Fibroblast of lung (primary cell): Measurements from ENCODE around the gene FBRSL1. TPM values are rescaled to one million over a fixed set of nuclear protein-coding genes. Genes with fewer than 3 reads are reported as not detected.

Experiments used
- DNase-seq, 2 donors: peaks; one replicate each; pipeline versions ENCODE4 v3.0.0 to v3.0.0-alpha.2; 2010; ENCODE audit warnings: low read depth in 2 of 2
- H2AFZ ChIP-seq: 2 replicates; pipeline ENCODE4 v1.5.1; 2012; ENCODE audit warnings: low read length, control low read depth, inconsistent platforms
- H3K27ac ChIP-seq: 2 replicates; pipeline ENCODE4 v1.5.1; 2011; ENCODE audit warnings: low read length, control low read depth; ENCODE audit not compliant: insufficient read depth
- H3K27me3 ChIP-seq: 2 replicates; pipeline ENCODE4 v1.5.1; 2011; ENCODE audit warnings: mild to moderate bottlenecking, low read length; ENCODE audit not compliant: control insufficient read depth, insufficient read depth
- H3K36me3 ChIP-seq: 2 replicates; pipeline ENCODE4 v1.5.1; 2011; ENCODE audit warnings: low read length; ENCODE audit not compliant: control insufficient read depth, insufficient read depth
- H3K4me1 ChIP-seq: 2 replicates; pipeline ENCODE4 v1.5.1; 2011; ENCODE audit warnings: low read length; ENCODE audit not compliant: control insufficient read depth, insufficient read depth; ENCODE audit errors: extremely low read depth
- H3K4me2 ChIP-seq: 2 replicates; pipeline ENCODE4 v1.5.1; 2011; ENCODE audit warnings: low read length, control low read depth; ENCODE audit not compliant: insufficient read depth; ENCODE audit errors: extremely low read depth
- H3K4me3 ChIP-seq, 4 experiments: fragments of 200-600 bp in 1 of 4; sonication (generic) in 1 of 4; replicated peaks in 1 of 4; 2 replicates each; pipeline ENCODE4 v1.5.1; 2011 to 2016; ENCODE audit warnings: low read length in 4 of 4, low read depth in 3 of 4, mild to moderate bottlenecking in 3 of 4, control low read depth in 2 of 4, inconsistent platforms in 1 of 4, mixed read lengths in 1 of 4; ENCODE audit not compliant: insufficient read depth in 1 of 4; ENCODE audit errors: control extremely low read depth in 1 of 4
- H3K79me2 ChIP-seq: 2 replicates; pipeline ENCODE4 v1.5.1; 2012; ENCODE audit warnings: mild to moderate bottlenecking, low read length, inconsistent platforms; ENCODE audit not compliant: control insufficient read depth, insufficient read depth
- H3K9ac ChIP-seq: 2 replicates; pipeline ENCODE4 v1.5.1; 2011; ENCODE audit warnings: mild to moderate bottlenecking, low read length, control low read depth; ENCODE audit not compliant: insufficient read depth
- H3K9me3 ChIP-seq: 2 replicates; pipeline ENCODE4 v1.5.1; 2012; ENCODE audit warnings: low read depth, low read length; ENCODE audit not compliant: control insufficient read depth, insufficient read depth
- H4K20me1 ChIP-seq: 2 replicates; pipeline ENCODE4 v1.5.1; 2011; ENCODE audit warnings: low read length; ENCODE audit not compliant: control insufficient read depth, insufficient read depth; ENCODE audit errors: extremely low read depth
- EZH2 ChIP-seq: IDR thresholded peaks from 2 replicates; pipeline ENCODE4 v1.5.1; 2012; ENCODE audit warnings: low read length, control low read depth, mild to moderate bottlenecking; ENCODE audit errors: missing control alignments
- polyA plus RNA-seq, 2 donors: library from polyadenylated mRNA; depleted of rRNA in 1 of 2; stranded (reverse) in 1 of 2; unstranded in 1 of 2; fragments of >200 nt; gene quantifications; 2 replicates each; pipeline ENCODE4 v1.2.1, GENCODE V29; 2011 to 2012; ENCODE audit warnings: missing spikeins in 1 of 2
- total RNA-seq: library from RNA; depleted of rRNA; stranded (reverse); fragments of >200 nt; gene quantifications from 2 replicates; pipeline ENCODE4 v1.2.1, GENCODE V29; 2014
- TF ChIP-seq, protein P1 (sequence below), 2 donors: IDR thresholded peaks in 1 of 2; conservative IDR thresholded peaks in 1 of 2; 1 replicate in 1 of 2; 2 replicates in 1 of 2; pipeline ENCODE4 v1.5.1; 2011 to 2012; ENCODE audit warnings: low read length in 2 of 2, control low read depth in 1 of 2, inconsistent platforms in 1 of 2, low read depth in 1 of 2, mild to moderate bottlenecking in 1 of 2

Gene FBRSL1
- total and polyA plus RNA-seq, 2 donors (not counting 1 experiment from before 2014, with no cell fraction given): 1.4 to 1.8 TPM

DNA sequence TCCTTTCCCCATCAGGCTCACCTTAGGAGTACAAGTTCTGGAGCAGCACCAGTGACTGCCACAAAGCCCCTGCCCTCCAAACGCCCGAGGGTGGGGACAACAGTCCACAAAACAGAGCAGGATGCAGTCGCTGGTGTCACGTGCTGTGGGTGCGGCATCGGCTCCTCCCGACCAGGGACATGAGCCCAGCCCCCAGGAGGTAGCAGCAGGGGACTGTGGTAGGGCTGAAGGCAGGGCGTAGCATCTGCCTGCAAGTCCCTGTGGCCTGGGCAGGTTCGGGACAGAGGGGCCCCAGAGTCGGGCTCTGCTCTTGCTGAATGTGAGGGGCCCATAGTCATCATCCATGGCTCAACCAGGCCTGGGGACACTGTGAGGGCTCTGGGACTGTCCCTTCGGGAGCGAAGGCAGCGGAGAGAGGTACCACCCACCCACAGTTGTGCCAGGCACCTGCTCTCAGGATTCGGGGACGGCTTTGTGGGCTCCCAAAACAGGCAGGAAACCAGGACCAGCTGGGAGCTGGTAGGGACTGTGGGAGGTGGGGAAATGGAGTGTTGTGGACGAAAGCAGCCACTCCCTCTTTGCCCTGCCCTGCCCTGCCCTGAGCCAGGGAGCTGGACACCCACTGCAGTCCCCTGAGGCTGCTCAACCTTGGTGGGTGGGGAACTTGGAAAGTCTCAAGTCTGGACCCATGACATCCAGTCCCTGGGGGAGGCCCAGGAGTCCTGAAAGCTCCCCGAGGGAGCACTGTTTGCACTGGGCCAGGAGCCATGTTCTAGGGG lies 30.7 kb downstream of the FBRSL1 start:
- Histone ChIP-seq H3K4me1 (no peaks in the 10 kb centered on the region), H3K9ac (no peak overlapping the region), H3K4me3 (no peak overlapping the region), H3K27ac (no peak overlapping the region), H3K36me3 (peaks cover 2% of the 10 kb centered on the region), H3K9me3 (no peaks in the 10 kb centered on the region), H3K27me3 (no peaks in the 10 kb centered on the region), H4K20me1 (no peaks in the 10 kb centered on the region), H3K4me2 (no peak overlapping the region), H2AFZ (no peak overlapping the region), H3K79me2 (no peaks in the 10 kb centered on the region)
- no peak for DNase-seq
- TF ChIP-seq EZH2: no peak
- TF ChIP-seq, protein P1, sequence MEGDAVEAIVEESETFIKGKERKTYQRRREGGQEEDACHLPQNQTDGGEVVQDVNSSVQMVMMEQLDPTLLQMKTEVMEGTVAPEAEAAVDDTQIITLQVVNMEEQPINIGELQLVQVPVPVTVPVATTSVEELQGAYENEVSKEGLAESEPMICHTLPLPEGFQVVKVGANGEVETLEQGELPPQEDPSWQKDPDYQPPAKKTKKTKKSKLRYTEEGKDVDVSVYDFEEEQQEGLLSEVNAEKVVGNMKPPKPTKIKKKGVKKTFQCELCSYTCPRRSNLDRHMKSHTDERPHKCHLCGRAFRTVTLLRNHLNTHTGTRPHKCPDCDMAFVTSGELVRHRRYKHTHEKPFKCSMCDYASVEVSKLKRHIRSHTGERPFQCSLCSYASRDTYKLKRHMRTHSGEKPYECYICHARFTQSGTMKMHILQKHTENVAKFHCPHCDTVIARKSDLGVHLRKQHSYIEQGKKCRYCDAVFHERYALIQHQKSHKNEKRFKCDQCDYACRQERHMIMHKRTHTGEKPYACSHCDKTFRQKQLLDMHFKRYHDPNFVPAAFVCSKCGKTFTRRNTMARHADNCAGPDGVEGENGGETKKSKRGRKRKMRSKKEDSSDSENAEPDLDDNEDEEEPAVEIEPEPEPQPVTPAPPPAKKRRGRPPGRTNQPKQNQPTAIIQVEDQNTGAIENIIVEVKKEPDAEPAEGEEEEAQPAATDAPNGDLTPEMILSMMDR (conservative IDR thresholded peaks at IDR 0.05 in 1 of 2, IDR thresholded peaks at IDR 0.05 in 1 of 2; ENCODE audit: low read depth in 1 of 2, low read length in 2 of 2): no peak

DNA sequence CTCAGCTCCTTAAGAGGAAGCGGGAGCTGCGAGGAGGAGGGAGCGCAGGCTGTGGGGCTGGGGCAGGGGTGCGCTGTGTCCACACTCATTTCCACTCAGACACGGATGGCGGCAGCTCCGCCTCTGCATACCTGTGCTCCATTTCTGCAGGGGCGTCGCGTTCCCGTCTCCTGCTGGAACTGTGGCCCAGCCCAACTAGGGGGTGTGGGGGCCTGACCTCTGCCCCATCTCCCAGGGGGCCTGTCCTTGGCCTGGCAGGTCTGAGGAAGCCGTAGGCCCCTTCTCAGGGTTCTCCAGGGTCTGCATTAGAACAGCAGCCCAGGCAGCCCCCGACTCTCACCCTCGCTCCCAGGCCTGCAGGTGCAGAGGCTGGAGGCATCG lies 31.2 kb downstream of the FBRSL1 start:
- no peak for DNase-seq
- Histone ChIP-seq H3K4me1 (no peaks in the 10 kb centered on the region), H3K27ac (no peak overlapping the region), H2AFZ (no peak overlapping the region), H3K79me2 (no peaks in the 10 kb centered on the region), H3K4me2 (no peak overlapping the region), H3K9me3 (no peaks in the 10 kb centered on the region), H3K4me3 (no peak overlapping the region), H3K9ac (no peak overlapping the region), H4K20me1 (no peaks in the 10 kb centered on the region), H3K36me3 (peaks cover 2% of the 10 kb centered on the region), H3K27me3 (no peaks in the 10 kb centered on the region)
- TF ChIP-seq, protein P1 (conservative IDR thresholded peaks at IDR 0.05 in 1 of 2, IDR thresholded peaks at IDR 0.05 in 1 of 2; ENCODE audit: low read depth in 1 of 2, low read length in 2 of 2): no peak
- TF ChIP-seq EZH2: no peak

DNA sequence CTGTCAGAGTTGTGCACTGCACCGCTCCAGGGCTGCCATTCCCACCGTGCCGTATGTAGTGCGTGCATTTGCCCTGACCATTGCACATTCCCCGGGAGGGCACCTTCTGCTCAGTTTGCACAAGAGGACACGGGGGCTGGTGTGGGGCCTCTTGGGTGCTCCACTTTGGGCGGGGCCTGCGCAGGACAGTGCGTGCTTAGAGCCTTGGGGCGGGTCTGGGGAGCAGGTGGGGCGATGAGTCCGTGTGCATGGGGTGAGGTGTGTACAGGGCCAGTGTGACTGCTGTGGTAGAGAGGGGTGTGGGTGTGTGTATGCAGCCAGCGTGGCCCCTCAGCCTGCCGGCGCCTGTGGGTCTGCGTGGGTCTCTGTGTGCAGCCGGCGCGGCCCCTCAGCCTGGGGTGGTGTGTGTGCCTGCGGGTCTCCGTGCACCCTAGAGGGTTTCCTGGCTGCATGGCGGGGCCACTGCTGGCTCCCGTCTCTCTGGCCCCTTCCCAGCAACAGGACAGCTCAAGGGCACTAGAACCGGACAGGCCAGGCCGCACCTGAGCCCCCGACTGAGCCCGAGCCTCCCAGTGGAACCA lies 31.9 kb downstream of the FBRSL1 start:
- Histone ChIP-seq H3K4me3 (no peak overlapping the region), H3K79me2 (no peaks in the 10 kb centered on the region), H3K4me1 (no peaks in the 10 kb centered on the region), H2AFZ (no peak overlapping the region), H4K20me1 (no peaks in the 10 kb centered on the region), H3K36me3 (peaks cover 2% of the 10 kb centered on the region), H3K9ac (no peak overlapping the region), H3K27me3 (no peaks in the 10 kb centered on the region), H3K9me3 (no peaks in the 10 kb centered on the region), H3K27ac (no peak overlapping the region), H3K4me2 (no peak overlapping the region)
- TF ChIP-seq EZH2: no peak
- TF ChIP-seq, protein P1 (conservative IDR thresholded peaks at IDR 0.05 in 1 of 2, IDR thresholded peaks at IDR 0.05 in 1 of 2; ENCODE audit: low read depth in 1 of 2, low read length in 2 of 2): no peak
- no peak for DNase-seq
